Fibroblast of skin of back (primary cell): ENCODE results near the gene DHRS4L2. TPM values are rescaled to one million over a fixed set of nuclear protein-coding genes. Genes with fewer than 3 reads are reported as not detected.
"Not testable (repeated sequence)": the region's sequence is repeated elsewhere in the genome, so short reads cannot be mapped to it uniquely, and the experiment has no call there.

Experiments used
- DNase-seq: peaks from one replicate; pipeline ENCODE4 v3.0.0-alpha.2; 2013
- polyA plus RNA-seq, 2 experiments: library from polyadenylated mRNA; unstranded; fragments of 120-200 nt; gene quantifications; one replicate each; pipeline ENCODE4 v1.2.1, GENCODE V29; 2013; ENCODE audit not compliant: insufficient read length in 2 of 2

Gene DHRS4L2
- polyA plus RNA-seq (2013, experiment 1 of 2; ENCODE audit: insufficient read length), result 20.7 TPM
- polyA plus RNA-seq (2013, experiment 2 of 2; ENCODE audit: insufficient read length), result 17.4 TPM

GRCh38 chr14:23988607-23989363 lies at the start of gene DHRS4L2:
TSS of gene DHRS4L2 (plus strand) at chr14:23988929. CDS start at chr14:23988948, 19 bp downstream.
- DNase-seq, result peak; percentile 60

DNA sequence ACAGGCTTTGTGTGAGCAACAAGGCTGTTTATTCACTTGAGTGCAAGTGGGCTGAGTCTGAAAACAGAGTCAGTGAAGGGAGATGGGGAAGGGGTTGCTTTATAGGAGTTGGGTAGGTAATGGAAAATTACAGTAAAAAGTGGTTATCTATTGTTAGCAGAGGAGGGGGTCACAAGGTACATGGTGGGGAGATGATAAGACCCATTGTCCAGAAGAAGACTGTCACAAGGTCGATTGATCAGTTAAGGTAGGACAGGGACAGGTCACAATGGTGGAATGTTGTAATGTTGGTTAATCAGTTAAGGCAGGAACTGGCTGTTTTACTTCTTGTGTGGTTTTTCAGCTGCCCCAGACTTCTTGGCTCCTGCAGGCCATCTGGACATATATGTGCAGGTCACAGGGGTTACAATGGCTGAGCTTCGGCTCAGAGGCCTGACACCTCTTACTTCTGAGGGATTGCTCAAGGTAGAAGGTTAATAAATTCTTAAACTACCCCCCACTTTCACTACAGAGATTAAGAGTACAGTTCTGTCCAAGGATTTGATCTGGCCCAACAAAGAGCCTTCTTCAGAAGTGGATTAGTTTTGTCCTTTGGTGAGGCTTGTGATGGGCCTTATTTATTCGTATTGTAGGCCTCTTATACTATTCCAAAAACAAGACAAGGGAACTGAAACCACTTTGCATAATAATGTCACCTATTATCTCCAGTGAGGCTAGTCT lies 49.0 kb upstream of the DHRS4L2 start:
- DNase-seq, result no peak

- no peak for DNase-seq
These were observed 47.5 kb upstream of the DHRS4L2 start for GRCh38 chr14:23941230-23941629.

- no peak for DNase-seq
These were observed 47.1 kb upstream of the DHRS4L2 start for GRCh38 chr14:23941669-23942068.

GRCh38 chr14:23942587-23942986 lies 46.1 kb upstream of the DHRS4L2 start:
- DNase-seq, result no peak

DNA sequence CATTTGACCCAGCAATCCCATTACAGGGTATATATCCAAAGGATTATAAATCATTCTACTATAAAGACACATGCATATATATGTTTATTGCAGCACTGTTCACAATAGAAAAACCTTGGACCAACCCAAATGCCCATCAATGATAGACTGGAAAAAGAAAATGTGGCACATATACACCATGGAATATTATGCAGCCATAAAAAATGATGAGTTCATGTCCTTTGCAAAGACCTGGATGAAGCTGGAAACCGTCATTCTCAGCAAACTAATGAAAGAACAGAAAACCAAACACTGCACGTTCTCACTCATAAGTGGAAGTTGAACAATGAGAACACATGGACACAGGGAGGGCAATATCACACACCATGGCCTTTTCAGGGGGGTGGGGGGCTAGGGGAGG lies 39.7 kb upstream of the DHRS4L2 start:
- not testable (repeated sequence) for DNase-seq

GRCh38 chr14:23950411-23951135 lies 38.2 kb upstream of the DHRS4L2 start:
- no peak for DNase-seq

- DNase-seq, result not testable (repeated sequence)
These were observed 37.6 kb upstream of the DHRS4L2 start for GRCh38 chr14:23951136-23951466.

DNA sequence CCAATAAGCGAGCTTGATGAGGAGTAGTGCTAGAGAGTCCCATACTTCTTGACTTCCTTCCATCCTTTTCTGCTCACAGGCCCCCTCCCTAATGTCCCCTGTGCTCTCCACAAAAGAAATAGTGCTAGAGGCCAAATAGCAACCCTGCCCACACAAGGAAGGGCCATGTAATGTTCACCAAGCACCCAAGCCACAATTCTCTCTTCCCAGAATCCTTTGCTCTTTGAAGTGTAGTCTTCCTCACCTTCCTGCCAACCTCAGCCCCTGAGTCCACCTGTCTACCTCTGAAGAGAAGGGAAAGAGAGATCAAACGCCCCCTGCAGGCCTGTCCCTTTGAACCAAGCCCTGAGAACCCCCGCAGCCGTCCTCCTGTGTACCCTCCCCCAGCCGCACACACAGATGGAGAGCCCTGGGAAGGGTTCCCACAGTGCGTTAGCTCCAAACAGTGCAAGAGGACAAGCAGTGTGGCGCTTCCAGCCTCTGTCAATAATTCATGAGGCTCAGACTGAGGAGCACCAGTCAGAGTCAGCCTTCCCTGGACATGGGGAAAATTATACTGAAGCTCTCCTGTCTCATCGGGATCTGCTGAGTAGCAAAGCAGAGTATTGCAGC lies 37.0 kb upstream of the DHRS4L2 start:
- DNase-seq, result no peak

DNA sequence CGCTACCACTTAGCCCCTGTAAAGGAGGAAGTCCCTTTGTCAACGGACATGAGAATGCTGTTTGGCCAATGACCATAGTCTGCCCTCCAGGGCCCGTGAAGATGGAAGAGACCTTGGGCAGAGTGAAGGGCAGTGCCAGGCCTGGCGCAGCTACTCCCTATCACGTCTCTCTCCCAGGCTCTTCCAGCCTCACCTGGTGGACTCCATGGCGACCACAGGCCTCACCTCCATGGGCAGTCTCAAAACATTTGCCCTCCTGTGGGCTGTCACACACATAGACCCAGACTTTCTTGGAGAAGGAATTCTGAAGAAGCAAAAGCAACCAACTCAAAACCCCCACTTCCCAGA lies 35.6 kb upstream of the DHRS4L2 start:
- DNase-seq, result not testable (repeated sequence)

DNA sequence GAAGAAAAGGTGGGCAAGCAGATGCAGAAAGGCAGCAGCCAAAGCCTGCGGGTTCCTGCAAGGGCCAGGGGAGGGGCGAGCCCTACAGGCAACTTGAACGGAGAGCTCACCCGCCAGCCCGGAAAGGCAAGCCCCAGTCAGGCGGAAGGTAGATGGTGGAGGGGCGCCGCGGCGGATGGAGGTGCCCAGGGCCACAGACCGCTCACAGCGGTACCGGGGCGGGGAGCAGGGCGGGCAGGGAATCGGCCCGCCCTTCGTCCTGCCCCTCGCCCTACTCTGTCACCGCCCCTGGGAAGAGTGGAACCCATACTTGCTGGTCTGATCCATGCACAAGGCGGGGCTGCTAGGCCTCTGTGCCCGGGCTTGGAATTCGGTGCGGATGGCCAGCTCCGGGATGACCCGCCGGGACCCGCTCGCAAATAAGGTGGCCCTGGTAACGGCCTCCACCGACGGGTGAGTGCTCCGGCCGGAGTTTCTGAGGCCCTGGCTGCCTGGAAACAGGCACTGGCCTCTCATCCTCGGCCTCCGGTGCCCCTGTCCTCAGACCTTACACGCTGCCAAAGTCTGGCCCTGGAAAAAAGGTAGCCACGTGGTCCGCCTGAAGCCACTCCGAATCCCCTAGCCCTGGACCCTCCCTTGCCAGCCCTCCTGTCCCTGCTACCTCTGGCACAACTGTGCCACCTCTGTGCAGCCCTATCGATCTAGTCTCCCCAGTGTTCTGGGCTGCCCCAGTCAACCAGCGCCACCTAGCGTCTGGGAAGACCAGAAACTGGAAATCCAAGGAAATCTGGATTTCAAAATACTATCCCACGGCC lies 35.1 kb upstream of the DHRS4L2 start, which contains the start of gene DHRS4:
Gene DHRS4, plus strand, starts transcription at position 307 of the 815 bp plus-strand sequence. Its CDS starts 19 bp downstream, at position 326.
- DNase-seq, result peak; percentile 84

- DNase-seq, result not testable (repeated sequence)
These were observed 34.5 kb upstream of the DHRS4L2 start for GRCh38 chr14:23954279-23954614.

DNA sequence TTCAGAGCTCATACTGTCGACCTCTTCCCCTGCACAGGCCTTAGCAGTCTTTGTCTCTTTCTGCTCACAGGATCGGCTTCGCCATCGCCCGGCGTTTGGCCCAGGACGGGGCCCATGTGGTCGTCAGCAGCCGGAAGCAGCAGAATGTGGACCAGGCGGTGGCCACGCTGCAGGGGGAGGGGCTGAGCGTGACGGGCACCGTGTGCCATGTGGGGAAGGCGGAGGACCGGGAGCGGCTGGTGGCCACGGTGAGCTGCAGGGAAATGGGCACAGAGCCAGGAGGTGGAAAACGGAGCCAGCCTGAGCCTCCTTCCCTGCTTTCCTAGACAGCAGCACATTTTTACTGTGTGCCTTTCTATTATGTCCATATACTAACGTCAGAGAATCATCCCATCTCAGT lies 33.8 kb upstream of the DHRS4L2 start:
- not testable (repeated sequence) for DNase-seq

GRCh38 chr14:23955811-23956210 lies 32.9 kb upstream of the DHRS4L2 start:
- not testable (repeated sequence) for DNase-seq

- DNase-seq, result not testable (repeated sequence)
These were observed 30.7 kb upstream of the DHRS4L2 start for GRCh38 chr14:23957913-23958569.

GRCh38 chr14:23960899-23961298 lies 27.8 kb upstream of the DHRS4L2 start:
- not testable (repeated sequence) for DNase-seq

DNA sequence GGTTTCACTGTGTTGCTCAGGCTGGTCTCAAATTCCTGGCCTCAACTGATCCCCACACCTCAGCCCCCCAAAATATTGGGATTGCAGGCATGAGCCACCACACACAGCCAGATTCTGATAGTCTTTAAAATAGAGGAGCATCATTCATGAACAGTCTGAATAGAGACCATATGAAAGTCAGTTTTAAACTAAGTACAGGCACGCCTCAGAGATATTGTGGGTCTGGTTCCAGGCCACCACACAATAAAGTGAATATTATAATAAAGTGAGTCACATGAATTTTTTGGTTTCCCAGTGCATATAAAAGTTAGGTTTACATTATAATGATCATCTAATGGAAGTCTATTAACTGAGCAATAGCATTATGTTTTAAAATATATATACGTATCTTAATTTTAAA lies 27.0 kb upstream of the DHRS4L2 start:
- not testable (repeated sequence) for DNase-seq

DNA sequence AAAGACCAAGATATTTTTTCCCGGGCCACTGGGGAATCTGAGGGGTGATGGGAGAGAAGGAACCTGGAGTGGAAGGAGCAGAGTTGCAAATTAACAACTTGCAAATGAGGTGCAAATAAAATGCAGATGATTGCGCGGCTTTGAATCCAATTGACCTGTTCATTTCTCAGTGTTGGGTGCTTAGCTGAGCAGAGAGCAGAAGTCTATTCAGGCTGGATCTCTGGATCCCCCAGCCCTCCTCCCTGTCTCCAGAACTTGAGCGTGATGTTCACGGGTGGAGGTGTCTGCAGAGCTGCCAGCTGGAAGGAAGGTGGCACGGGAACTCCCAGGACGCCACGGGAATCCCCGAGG lies 19.6 kb upstream of the DHRS4L2 start:
- not testable (repeated sequence) for DNase-seq

GRCh38 chr14:23969481-23970282 lies 19.0 kb upstream of the DHRS4L2 start:
- DNase-seq, result peak; percentile 22

DNA sequence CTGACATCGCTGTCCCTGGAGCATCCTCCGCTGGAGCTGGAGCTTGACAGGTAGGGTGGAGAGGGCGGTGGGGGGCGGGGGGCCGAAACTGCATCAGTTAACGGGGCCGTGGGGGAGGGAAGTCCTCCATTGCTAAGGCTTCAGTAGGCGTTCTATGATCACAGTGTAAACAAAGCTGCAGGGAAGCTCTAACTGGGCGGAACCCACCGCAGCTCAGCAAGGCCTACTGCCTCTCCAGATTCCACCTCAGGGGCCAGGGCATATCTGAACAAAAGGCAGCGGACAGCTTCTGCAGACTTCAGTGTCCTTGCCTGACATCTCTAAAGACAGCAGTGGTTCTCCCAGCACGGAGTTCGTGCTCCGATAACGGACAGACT lies 18.5 kb upstream of the DHRS4L2 start:
- not testable (repeated sequence) for DNase-seq

- DNase-seq, result not testable (repeated sequence)
These were observed 15.6 kb upstream of the DHRS4L2 start for GRCh38 chr14:23973178-23973577.
